HG03196 (cell line): ENCODE data around the gene TMA7B.
"Not testable (repeated sequence)": the region's sequence is repeated elsewhere in the genome, so short reads cannot be mapped to it uniquely, and the experiment has no call there.

ENCODE experiments used
- ATAC-seq: cut with Tn5 transposase; IDR thresholded peaks from one replicate; pipeline ENCODE4 v1.9.1; 2021; ENCODE audit not compliant: unreplicated experiment

The TMA7B gene

DNA sequence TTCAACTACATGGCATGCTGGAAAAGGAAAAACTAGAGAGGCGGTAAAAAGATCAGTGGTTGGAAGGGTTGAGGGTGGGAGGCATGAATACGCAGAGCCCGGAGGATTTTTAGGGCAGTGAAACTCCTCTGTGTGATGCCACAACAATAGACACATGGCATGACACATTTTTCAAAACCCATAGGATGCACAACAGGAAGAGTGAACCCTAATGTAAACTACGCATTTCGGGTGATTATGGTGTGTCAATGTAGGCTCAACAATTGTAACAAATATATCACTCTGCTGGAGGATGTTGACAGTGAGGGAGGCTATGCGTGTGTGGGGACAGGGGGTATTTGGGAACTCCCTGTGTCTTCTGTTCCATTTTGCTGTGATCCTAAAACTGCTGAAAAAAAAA is 18.9 kb downstream of the TMA7B start:
- no peak for ATAC-seq

GRCh38 chr22:39979458-39979857 is 19.3 kb downstream of the TMA7B start:
- ATAC-seq, result no peak

- ATAC-seq, result no peak
These were observed 20.4 kb downstream of the TMA7B start for GRCh38 chr22:39980596-39980995.

DNA sequence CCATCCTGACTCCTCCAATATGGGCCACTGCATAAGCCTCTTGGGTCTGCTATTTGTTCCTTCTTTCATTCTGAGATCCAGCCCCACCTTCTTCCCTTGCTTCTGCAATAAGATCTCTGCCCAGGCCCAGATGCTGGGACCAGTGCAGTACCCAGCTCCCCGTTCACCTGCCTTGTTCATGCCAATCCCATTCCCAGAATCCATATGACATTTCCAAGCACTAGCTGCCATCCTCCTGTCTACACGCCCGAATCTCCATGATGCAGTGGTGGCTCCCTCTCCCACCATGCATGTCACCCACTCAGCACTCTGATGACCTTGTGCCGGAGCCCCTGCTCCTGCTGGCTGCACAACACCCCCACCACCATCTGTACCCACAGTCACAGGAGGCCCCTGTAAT is 23.1 kb downstream of the TMA7B start:
- no peak for ATAC-seq

DNA sequence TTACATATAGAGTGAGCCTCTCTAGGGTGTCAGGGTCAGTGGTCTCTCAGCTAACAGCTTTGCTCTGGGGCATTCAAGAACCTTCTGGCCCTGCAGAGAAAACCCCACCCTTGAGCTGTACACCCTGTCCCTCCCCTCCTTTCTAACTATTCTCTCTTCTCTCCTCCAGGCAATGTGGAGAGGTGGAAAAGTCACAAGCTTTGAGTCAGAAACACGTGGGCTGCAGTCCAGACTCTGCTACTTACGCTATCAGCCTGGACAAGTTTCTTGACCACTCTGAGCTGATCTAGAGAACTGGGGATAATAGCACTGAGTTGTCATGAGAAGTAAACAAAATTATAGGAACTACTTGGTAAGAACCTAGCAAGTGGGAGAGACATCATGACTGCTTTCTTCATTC is 23.8 kb downstream of the TMA7B start:
- no peak for ATAC-seq

GRCh38 chr22:39984746-39985145 is 24.5 kb downstream of the TMA7B start:
- ATAC-seq, result no peak

DNA sequence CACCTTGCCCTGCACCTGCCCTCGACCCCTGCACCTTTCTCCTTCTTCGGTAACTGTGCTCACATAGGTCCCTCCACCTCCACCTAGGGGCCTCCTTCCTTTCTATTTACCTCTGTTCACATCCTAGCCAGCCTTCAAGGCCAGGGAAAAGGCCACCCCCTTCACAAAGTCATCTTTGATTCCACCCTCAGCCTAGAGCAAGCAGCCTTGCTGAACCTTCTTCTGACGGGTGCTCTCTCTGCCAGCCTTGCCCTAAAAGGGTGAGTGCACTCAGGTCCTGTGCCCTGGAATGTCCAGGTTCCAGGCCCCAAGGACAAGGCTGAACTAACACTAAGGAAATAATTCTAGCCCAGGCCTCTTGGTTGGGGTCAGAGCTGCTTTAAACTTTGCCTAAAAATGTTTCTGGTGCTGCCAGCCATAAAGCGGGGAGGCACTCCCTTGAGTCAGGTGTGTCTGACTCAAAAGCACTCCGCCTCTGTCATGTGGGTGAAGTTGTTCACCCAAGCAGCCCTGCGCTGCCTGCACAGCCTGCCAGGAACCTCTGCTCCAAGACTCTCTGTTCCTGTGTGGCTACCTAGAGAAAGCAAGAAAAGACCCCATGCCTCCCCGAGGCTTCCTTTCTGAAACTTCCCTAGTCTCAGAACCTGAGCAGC is 25.3 kb downstream of the TMA7B start:
- ATAC-seq, result no peak

GRCh38 chr22:39988386-39989114 is 28.4 kb downstream of the TMA7B start:
- ATAC-seq, result no peak

DNA sequence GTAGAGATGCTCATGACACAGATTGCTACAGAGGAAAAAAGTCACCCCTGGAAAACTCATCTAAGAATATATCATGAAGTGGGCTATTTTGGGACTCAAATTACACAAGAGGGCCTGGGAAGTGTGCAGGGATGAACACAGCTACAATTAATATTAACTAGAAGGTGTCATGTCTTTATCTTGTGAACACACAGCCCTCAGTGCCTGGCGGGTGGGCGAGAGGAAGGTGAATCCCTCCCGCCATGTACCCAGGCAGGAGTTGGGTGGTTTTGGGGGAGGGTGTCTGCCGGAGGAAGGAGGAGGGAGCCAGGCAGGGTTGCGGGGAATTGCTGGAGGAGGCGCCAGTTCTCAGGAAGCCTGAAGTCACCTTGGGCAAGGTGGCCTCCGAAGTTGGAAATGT is 29.4 kb downstream of the TMA7B start:
- no peak for ATAC-seq

- ATAC-seq, result no peak
These were observed 30.5 kb downstream of the TMA7B start for GRCh38 chr22:39990686-39991085.

GRCh38 chr22:39991159-39991860 is 31.1 kb downstream of the TMA7B start:
- no peak for ATAC-seq

- no peak for ATAC-seq
These were observed 32.1 kb downstream of the TMA7B start for GRCh38 chr22:39992088-39992826.

GRCh38 chr22:39992894-39993293 is 32.7 kb downstream of the TMA7B start:
- not testable (repeated sequence) for ATAC-seq

DNA sequence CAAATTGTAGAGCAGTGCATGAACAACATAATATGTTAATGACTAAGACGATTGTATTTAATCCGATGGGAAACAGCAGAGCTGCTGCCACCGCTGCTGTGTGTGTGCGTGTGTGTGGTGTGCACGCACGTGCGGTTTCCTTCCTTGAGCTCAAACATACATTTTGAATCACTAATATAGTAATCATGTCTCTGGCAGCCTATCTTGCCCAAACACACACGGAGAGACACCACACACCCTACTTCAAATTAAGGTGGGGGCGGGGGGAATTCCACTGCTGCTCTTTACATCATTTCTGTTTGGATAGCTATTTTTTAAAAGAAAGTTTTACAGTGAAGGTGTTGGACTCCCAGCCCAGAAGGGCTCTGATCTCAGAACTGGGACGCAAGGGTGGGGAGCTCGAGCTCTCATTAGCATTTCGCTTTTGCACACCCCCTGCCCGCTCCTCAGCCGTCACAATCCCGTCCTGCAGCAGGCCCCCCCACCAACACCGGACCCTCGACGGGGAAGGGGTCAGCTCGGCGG is 33.9 kb downstream of the TMA7B start:
- no peak for ATAC-seq

DNA sequence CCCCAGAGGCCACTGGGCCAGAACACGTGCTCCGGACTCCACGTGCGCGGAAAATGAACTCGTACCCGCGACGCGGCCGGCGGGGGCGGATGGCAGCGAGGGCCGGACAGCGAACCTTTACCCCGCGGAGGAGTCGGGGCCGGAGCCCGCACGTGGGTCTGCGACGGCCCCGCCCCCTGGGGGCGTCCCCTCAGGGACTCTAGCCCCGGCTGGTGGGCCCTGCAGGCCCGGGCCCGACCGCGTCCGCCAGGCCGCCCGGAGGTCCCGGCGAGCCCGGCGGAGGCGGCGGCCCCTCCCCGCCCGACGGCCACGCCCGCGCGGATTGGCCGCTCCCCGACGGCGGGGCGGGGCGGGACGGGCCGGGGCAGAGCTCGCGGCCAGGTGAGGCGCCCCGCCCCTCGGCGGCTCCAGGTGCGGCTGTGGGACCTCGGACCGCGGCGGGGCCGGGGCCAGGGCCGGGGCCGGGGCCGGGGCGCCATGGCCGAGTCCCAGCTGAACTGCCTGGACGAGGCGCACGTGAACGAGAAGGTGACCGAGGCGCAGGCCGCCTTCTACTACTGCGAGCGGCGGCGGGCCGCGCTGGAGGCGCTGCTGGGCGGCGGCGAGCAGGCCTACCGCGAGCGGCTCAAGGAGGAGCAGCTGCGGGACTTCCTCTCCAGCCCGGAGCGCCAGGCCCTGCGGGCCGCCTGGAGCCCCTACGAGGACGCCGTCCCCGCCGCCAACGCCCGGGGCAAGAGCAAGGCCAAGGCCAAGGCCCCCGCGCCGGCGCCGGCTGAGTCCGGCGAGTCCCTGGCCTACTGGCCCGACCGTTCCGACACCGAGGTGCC is 34.6 kb downstream of the TMA7B start, which contains the start of gene FAM83F:
Gene FAM83F (plus strand): TSS at position 389 of the 827 bp plus-strand sequence. CDS start 89 bp downstream, at position 478.
- no peak for ATAC-seq

DNA sequence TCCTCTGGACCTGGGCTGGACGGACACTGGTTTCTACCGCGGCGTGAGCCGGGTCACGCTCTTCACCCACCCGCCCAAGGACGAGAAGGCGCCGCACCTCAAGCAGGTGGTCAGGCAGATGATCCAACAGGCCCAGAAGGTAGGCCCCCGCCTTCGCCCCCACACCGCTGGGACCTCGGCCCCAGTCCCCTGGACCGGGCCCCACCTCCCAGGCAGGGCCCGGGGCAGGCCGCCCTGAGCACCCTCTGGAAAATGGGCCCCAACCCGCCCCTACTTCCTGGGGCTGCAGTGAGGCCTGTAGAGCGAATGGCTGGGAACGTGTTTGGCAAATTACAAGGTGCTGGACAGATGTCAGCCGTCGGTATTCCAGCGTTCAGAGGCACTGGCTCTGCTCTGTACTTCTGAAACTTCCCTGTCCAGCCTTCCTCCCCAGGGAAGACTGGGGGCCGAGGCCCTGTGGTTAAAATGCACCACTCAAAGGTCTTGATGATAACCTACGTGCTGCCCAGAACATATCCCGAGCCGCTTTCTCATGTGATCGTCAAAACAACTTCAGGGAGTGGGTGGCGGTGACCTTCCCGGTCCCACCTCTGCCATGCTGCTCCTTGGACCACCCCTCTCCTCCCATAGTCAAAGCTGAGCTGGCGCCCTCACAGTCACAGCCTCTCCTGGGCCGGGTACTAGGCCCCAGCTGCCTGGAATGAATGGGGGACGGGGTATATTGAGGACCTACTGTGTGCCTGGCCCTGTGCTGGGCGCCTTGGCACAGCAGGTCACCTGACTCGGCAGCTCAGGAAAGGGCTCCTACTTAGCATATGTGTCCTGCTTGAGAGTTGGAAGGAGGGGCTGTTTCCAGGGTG is 35.4 kb downstream of the TMA7B start:
- ATAC-seq, result no peak

DNA sequence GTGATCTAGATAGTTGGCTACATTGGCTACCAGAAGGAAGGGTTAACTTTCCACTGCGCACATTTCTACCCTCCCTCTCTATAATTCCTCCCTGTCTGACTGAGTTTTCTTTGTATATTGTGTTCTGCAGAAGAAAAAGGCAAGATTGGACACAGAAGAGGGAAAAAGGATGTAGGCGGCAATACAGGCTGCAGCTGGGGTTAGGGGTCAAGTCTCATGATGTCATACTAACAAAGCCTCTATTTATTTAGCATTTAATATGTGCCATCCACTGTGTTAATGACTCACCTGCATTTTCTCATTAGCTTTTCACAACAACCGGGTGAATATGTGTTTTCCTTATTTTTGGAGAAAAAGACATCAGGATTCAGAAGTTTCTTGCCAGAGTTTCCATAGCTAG is 36.5 kb downstream of the TMA7B start:
- ATAC-seq, result no peak

DNA sequence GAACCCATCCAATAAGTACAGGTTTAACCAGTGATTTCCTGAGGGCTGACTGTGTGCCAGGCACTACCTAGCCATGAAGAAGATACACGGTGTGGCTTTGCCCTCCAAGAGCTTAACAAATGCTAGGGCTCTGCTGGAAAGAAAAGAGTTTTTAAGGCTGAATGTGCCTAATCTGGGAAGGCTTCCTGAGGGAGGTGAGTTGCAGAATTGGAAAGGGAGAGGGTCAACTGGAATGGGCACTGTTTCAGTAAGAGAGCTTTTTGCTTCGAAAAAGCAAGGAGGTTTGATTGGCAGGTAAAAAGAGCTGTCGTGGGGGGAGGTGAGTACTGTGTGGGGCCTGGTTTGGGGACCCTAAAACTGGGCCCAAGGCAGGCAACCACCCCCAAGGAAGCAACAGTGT is 37.2 kb downstream of the TMA7B start:
- no peak for ATAC-seq
